GM19351 (cell line): Measurements from ENCODE around the gene TMTC2.

Experiments used
- ATAC-seq: cut with Tn5 transposase; IDR thresholded peaks from one replicate; pipeline ENCODE4 v1.9.1; 2021; ENCODE audit warnings: mild to moderate bottlenecking, moderate library complexity; ENCODE audit not compliant: unreplicated experiment

TMTC2 gene

DNA sequence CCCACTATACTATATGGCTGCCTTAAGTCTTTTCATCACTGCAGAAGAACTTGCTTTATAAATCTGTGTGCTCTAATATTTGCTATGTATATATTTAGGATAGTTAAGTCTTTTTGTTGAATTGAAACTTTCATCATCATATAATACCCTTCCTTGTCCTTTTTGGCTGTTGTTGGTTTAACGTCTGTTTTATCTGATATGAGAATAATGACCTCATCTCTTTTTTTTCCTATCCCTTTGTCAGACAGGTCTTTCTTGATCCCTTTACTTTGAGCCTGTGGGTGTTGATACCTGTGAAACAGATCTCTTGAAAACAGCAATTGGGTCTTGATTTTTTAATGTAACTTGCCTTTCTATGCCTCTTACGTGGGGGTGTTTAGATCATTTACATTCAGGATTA is 316.3 kb downstream of the TMTC2 start:
- ATAC-seq, result no peak

- ATAC-seq, result no peak
Observed at GRCh38 chr12:83005534-83006197, 319.0 kb downstream of the TMTC2 start.

GRCh38 chr12:83008703-83009102 is 322.0 kb downstream of the TMTC2 start:
- no peak for ATAC-seq

DNA sequence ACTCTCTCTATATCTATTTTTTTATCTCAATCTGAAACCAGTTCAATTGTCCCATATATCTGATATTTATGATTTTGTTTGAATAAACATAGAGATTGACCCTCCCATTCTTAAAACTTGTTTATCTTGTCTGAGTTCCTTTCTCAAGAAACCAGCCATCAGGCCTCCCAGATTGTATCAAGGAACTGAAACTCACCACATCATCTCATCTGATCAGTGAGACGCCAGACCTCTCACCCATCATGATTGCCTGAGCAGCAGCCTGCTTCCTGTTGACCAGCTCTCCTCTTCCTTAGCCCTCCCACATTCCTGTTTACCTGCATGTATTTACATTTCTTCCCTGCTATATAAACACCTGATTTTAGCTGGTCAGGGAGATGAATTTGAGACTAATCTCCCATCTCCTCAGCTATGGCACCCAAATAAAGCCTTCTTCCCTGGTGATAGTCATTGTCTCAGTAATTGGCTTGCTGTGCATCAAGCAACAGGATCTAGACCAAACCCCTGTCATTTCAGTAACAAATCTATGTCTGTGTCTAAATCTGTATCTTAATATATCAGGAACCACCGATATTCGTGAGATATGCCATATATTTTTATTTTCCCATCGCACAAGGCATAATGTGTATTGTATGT is 323.6 kb downstream of the TMTC2 start:
- ATAC-seq, result no peak

DNA sequence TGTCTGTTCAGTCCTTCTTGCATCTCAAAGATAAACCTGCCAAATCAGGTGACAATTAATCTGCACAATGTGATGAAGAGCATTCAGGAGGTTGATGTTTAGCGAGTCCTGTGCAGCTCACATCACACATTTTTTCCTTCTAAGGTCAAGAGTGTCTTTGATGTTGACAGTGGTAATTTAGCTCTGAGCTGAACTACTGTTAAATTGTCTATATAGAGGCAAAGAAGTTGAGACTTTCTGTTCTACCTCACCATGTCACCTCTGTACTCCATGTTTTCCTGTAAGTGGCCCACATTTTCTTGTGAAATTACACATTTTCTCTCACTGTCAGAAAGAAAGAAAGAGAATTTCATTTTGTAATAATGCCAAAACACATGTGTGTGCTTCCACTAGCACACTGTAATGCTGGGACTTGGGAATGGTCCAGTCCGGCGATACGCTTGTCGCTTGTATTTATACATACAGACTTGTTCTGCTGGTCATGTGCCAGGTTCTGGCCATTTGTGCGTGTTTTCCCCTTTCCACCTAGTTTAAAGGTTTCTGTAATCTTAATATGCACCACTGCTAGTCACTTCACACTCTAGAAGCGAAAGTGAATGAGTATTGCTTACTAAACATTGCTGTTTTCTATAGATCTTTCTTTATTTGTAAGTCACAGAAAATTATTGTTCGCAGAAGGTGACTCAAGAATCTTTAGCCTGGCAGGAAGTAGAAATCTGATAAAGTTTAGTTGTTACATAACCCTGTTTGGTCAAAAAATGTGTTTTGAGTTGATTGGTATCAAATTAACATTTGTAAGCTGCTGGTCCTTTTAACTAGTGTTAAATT is 328.9 kb downstream of the TMTC2 start:
- no peak for ATAC-seq

- ATAC-seq, result no peak
Observed at GRCh38 chr12:83016218-83016835, 329.6 kb downstream of the TMTC2 start.

DNA sequence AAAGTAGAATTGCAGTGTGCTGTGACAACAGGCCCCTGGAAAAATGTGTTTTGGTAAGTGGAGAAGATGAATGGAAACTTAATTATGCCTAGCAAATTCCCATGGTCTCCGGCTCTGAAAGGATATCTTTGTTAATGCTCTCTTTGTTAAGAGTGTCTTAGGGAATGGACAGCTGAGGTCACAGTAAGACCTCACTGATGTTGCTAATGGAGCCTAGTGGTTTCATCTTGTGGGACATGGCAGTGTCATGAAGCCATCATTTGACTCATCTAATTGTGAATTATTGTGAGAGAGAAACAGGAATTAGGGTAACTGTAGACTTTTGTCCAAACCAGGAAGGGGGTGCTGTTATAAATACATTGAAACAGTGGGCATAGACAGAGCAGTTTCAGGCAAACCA is 330.3 kb downstream of the TMTC2 start:
- ATAC-seq, result no peak

GRCh38 chr12:83018088-83018487 is 331.4 kb downstream of the TMTC2 start:
- ATAC-seq, result no peak

DNA sequence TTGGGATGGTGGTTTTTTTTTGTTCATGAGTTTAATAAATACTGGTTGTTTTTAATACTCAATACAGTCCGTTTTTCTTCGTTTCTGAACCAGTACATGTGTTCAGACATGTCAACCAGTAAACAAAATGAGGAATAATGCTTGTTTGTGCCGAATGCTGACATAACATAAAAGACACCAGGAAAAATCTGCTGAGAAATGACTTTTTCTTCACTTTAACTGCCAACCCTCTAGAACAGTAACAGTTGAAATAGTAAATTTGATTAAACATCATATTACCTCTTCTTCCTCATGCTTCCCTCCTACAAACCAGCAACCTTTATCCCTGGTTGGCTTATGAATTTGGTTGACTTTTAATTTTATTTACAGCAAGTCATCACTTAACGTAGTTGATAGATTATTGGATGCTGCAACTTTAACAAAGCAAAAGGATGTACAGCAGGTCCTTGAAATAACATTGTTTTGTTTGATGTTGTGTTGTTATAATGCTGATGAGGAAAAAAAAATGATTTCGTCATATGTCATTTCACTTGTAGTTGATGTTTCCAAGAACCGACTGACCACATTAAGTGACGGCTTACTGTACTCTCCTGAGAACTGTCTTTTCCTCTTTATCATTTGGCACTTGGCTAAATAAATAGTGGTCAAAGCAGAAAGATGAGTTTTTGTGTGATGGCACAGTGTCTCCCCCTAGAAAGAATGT is 340.5 kb downstream of the TMTC2 start:
- no peak for ATAC-seq

GRCh38 chr12:83031196-83031595 is 344.5 kb downstream of the TMTC2 start:
- ATAC-seq, result no peak

DNA sequence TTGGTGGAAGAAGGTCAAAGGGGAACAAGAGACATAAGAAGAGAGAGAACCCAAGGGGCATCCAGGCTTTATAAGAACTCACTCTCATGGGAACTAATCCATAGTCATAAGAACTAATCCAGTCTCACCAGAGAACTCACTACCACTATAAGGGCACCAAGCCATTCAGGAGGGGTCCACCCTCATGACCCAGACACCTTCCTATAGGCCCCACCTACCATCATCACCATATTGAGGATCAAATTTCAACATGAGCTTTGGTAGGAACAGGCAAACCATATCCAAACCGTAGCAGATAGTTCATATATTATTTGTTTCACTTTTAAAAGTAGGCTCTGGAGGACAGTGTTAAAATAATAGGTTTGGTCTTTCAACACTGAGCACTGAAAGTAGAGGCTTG is 350.1 kb downstream of the TMTC2 start:
- no peak for ATAC-seq

GRCh38 chr12:83039413-83039812 is 352.7 kb downstream of the TMTC2 start:
- no peak for ATAC-seq

DNA sequence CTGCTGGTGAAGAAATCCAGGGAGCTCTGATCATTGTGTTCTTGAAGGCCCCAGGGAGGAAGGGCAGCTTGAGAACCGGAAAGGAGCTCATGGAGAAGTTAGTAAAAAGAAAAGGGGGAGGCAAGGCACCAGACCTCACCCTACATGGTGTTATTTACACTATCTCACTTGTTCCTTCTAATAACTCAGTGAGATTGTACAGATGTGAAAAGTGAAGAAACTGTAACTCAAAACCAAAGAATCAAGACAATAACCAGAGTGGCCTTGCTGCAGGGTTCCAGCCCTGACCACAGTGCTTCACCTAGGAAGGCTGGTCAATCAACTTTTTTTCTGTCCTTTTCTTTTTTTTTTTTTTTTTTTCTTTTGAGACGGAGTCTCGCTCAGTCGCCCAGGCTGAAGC is 353.6 kb downstream of the TMTC2 start:
- ATAC-seq, result no peak

DNA sequence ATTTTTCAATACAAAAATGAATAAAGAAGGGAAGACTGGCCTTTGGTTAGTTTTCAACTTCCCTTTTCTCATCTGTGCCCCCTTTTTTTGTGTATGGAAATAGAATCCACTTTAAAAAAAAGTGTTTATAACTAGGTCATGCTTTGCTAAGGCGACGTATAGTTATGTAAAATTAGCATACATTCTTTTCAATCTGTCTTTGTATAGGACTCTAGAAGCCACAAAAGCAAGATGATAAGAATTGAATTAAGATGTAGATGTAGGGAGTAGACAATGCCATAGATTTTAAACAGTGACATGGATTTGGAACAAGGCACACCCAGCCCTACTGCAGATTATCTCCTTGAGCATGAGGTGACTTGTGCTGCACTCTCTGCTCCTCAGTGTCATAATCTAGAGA is 354.3 kb downstream of the TMTC2 start:
- no peak for ATAC-seq

DNA sequence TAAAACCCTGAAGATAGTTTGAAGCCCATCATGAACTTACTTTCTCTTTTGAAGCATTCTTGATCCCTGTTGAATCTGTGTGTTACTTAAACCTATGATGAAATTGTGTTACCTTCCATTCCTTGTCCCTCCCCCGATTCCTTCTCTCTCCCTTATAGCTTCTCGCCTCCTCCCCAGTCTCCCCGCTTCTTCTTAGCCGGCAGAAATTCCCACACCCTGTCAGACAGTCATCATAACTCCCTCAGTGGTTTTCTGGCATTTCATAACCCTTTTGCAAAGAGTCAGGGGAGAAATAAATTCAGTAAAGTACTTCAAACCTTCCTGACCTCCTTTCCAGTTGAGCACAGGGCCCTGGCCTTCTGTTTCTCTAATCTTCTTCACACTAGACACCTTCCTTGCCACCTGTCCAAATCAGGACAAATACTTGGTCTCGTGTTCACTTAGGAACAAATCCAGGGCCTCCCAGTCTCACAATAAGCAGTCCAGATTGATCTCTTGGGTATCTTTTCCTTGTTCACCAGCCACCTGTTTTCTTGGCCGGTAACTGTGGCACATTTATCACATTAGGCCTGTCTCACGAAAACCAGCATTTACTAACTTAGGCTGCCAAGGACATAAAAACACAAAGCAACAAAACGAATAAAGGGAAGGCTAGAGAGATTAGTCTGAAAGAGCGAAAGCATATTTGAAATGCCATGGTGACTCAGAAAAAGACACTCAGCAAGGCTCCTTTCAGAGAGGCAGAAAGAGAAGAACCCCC is 355.9 kb downstream of the TMTC2 start:
- ATAC-seq, result no peak

- no peak for ATAC-seq
Observed at GRCh38 chr12:83044736-83045135, 358.0 kb downstream of the TMTC2 start.

DNA sequence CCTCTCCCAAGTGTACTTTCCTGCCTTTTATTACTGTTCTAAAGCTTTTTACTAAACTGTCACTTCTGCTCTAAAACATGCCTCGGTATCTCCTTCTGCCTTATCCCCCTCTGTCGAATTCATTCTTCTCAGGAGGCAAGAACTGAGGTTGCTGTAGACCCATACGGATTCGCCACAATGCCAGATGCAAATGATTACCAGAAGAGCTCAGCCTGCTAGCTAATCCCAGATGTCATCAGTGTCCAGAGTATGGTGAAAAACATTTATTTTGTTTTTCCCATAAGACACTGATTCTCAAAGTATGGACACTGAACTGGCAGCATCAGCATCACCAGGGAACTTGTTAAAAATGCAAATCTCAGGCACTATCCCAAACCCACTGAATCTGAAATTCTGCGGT is 359.3 kb downstream of the TMTC2 start:
- ATAC-seq, result no peak

GRCh38 chr12:83049306-83049705 is 362.6 kb downstream of the TMTC2 start:
- no peak for ATAC-seq

GRCh38 chr12:83052890-83053541 is 366.3 kb downstream of the TMTC2 start:
- no peak for ATAC-seq

GRCh38 chr12:83057436-83057835 is 370.7 kb downstream of the TMTC2 start:
- no peak for ATAC-seq
